IMR-90 (cell line): ENCODE data around the gene SLC41A1. TPM values are rescaled to one million over a fixed set of nuclear protein-coding genes. Genes with fewer than 3 reads are reported as not detected.

ENCODE experiments used
- ATAC-seq: fragments of 200-7000 bp; cut with Tn5 transposase; 2 replicates; pipeline ENCODE4 v1.9.1; 2020; ENCODE audit warnings: low read depth, mild to moderate bottlenecking, moderate library complexity
- BruUV-seq: library from RNA; stranded (reverse); fragments of 400-500 nt; replicated peaks from 2 replicates; lab custom pipeline; 2021; lab: Mats Ljungman, UMichigan
- CTCF ChIA-PET: fragments of 300-600 bp; formaldehyde crosslinking; extraction: SDS; loops from one replicate; lab custom pipeline; 2021; ENCODE audit warnings: antibody characterized with exemption; lab: Yijun Ruan, JAX
- POLR2A ChIA-PET: fragments of 300-600 bp; sonication (Branson Sonifier 250); formaldehyde crosslinking; loops from one replicate; lab custom pipeline; 2022; ENCODE audit warnings: antibody characterized with exemption; ENCODE audit not compliant: unreplicated experiment; lab: Charles Lee
- DNase-seq: peaks from one replicate; pipeline ENCODE4 v3.0.0; 2013
- H2AFZ ChIP-seq: replicated peaks from 2 replicates; pipeline ENCODE3; 2013; ENCODE audit warnings: low read length, mild to moderate bottlenecking; ENCODE audit not compliant: poor library complexity
- H2AK5ac ChIP-seq: 2 replicates; pipeline ENCODE4 v1.6.1; 2013; ENCODE audit warnings: low read depth, low read length, inconsistent platforms
- H2AK9ac ChIP-seq: replicated peaks from 2 replicates; pipeline ENCODE3; 2013; ENCODE audit warnings: mild to moderate bottlenecking, low read depth, low read length, moderate library complexity; ENCODE audit not compliant: poor library complexity
- H2BK120ac ChIP-seq: 2 replicates; pipeline ENCODE4 v1.6.1; 2013; ENCODE audit warnings: low read depth, low read length, inconsistent platforms
- H2BK15ac ChIP-seq: 3 replicates; pipeline ENCODE4 v1.6.1; 2013; ENCODE audit warnings: low read depth, low read length, inconsistent platforms
- H2BK20ac ChIP-seq: 2 replicates; pipeline ENCODE4 v1.6.1; 2013; ENCODE audit warnings: low read depth, mild to moderate bottlenecking, inconsistent platforms, low read length, moderate library complexity
- H2BK5ac ChIP-seq: 2 replicates; pipeline ENCODE4 v1.6.1; 2013; ENCODE audit warnings: mild to moderate bottlenecking, low read depth, low read length, inconsistent platforms; ENCODE audit not compliant: poor library complexity, severe bottlenecking
- H3K14ac ChIP-seq: replicated peaks from 2 replicates; pipeline ENCODE4 v1.6.1; 2013; ENCODE audit warnings: low read depth, low read length, inconsistent platforms
- H3K18ac ChIP-seq: 2 replicates; pipeline ENCODE4 v1.6.1; 2013; ENCODE audit warnings: low read depth, low read length, control low read depth
- H3K23ac ChIP-seq: 2 replicates; pipeline ENCODE4 v1.6.1; 2013; ENCODE audit warnings: low read depth, low read length, inconsistent platforms
- H3K27ac ChIP-seq: 2 replicates; pipeline ENCODE4 v1.5.1; 2013; ENCODE audit warnings: mild to moderate bottlenecking, control low read depth, low read length; ENCODE audit not compliant: insufficient read depth
- H3K27me3 ChIP-seq: 2 replicates; pipeline ENCODE4 v1.6.1; 2013; ENCODE audit warnings: low read length; ENCODE audit not compliant: control insufficient read depth, insufficient read depth
- H3K36me3 ChIP-seq: 2 replicates; pipeline ENCODE4 v1.6.1; 2013; ENCODE audit warnings: low read length, mixed read lengths; ENCODE audit not compliant: control insufficient read depth, insufficient read depth
- H3K4ac ChIP-seq: 2 replicates; pipeline ENCODE4 v1.6.1; 2013; ENCODE audit warnings: low read depth, low read length, inconsistent platforms
- H3K4me1 ChIP-seq: 2 replicates; pipeline ENCODE4 v1.6.1; 2013; ENCODE audit warnings: low read length, mixed read lengths; ENCODE audit not compliant: control insufficient read depth, insufficient read depth
- H3K4me2 ChIP-seq: 2 replicates; pipeline ENCODE4 v1.6.1; 2013; ENCODE audit warnings: low read depth, mild to moderate bottlenecking, control low read depth, low read length, moderate library complexity
- H3K4me3 ChIP-seq: 2 replicates; pipeline ENCODE4 v1.5.1; 2013; ENCODE audit warnings: low read depth, mild to moderate bottlenecking, control low read depth, low read length, moderate library complexity; ENCODE audit not compliant: insufficient read depth
- H3K56ac ChIP-seq: 2 replicates; pipeline ENCODE4 v1.6.1; 2013; ENCODE audit warnings: low read length, inconsistent platforms; ENCODE audit not compliant: insufficient read depth; ENCODE audit errors: extremely low read depth
- H3K79me1 ChIP-seq, 2 experiments: 2 replicates each; pipeline ENCODE4 v1.6.1; 2013; ENCODE audit warnings: low read length in 2 of 2, inconsistent platforms in 1 of 2, low read depth in 1 of 2
- H3K9ac ChIP-seq: 2 replicates; pipeline ENCODE4 v1.6.1; 2013; ENCODE audit warnings: low read depth, low read length, control low read depth
- H3K9me1 ChIP-seq: 2 replicates; pipeline ENCODE4 v1.6.1; 2013; ENCODE audit warnings: low read length, inconsistent platforms; ENCODE audit not compliant: insufficient read depth
- H3K9me3 ChIP-seq: 2 replicates; pipeline ENCODE4 v1.6.1; 2013; ENCODE audit warnings: low read length; ENCODE audit not compliant: control insufficient read depth, insufficient read depth
- H4K20me1 ChIP-seq: 2 replicates; pipeline ENCODE4 v1.6.1; 2013; ENCODE audit warnings: low read length, inconsistent platforms; ENCODE audit not compliant: insufficient read depth
- H4K5ac ChIP-seq: 2 replicates; pipeline ENCODE4 v1.6.1; 2013; ENCODE audit warnings: mild to moderate bottlenecking, low read depth, low read length, control low read depth
- H4K8ac ChIP-seq, 2 experiments: 2 replicates each; pipeline ENCODE4 v1.6.1; 2013; ENCODE audit warnings: low read depth in 2 of 2, low read length in 2 of 2, control low read depth in 1 of 2, inconsistent platforms in 1 of 2
- H4K91ac ChIP-seq: 2 replicates; pipeline ENCODE4 v1.6.1; 2013; ENCODE audit warnings: low read depth, low read length, inconsistent platforms; ENCODE audit not compliant: insufficient read depth
- BHLHE40 ChIP-seq: fragments of 150-350 bp; IDR thresholded peaks from 2 replicates; pipeline ENCODE4 v1.6.1; 2016; ENCODE audit warnings: mild to moderate bottlenecking, low read depth, low read length
- CEBPB ChIP-seq: IDR thresholded peaks from 2 replicates; pipeline ENCODE4 v1.6.1; 2012; ENCODE audit warnings: low read depth, low read length, improper control_type of control experiment
- CHD1 ChIP-seq: IDR thresholded peaks from 2 replicates; pipeline ENCODE4 v1.6.1; 2012; ENCODE audit warnings: low read depth, low read length, improper control_type of control experiment
- MAFK ChIP-seq: IDR thresholded peaks from 2 replicates; pipeline ENCODE4 v1.6.1; 2012; ENCODE audit warnings: low read depth, low read length, improper control_type of control experiment
- MXI1 ChIP-seq: IDR thresholded peaks from 2 replicates; pipeline ENCODE4 v1.6.1; 2012; ENCODE audit warnings: low read depth, mild to moderate bottlenecking, low read length, moderate library complexity, borderline replicate concordance
- NFE2L2 ChIP-seq: fragments of 150-350 bp; IDR thresholded peaks from 2 replicates; pipeline ENCODE4 v1.6.1; 2016; ENCODE audit warnings: low read depth, mild to moderate bottlenecking, low read length
- POLR2A ChIP-seq: IDR thresholded peaks from 2 replicates; pipeline ENCODE4 v1.6.1; 2012; ENCODE audit warnings: mild to moderate bottlenecking, low read depth, low read length
- RFX5 ChIP-seq: IDR thresholded peaks from 2 replicates; pipeline ENCODE4 v1.8.0; 2012; ENCODE audit warnings: low read depth, mild to moderate bottlenecking, low read length, moderate library complexity
- WGBS, 2 experiments: methylation state at CpG; one replicate each; pipeline versions ENCODE4 v1.1.5 to v1.1.7; 2013; ENCODE audit warnings: missing lambda C conversion rate in 2 of 2; ENCODE audit not compliant: insufficient read length in 1 of 2; ENCODE audit errors: extremely low coverage in 2 of 2; 5-methylcytosine and 5-hydroxymethylcytosine counted together
- dilution Hi-C: fragments of 300-500 bp; cut with HindIII; formaldehyde crosslinking; loops from one replicate; pipeline ENCODE4 v1.14.3; 2018; ENCODE audit warnings: low sequenced_read_pairs; ENCODE audit not compliant: unreplicated experiment
- in situ Hi-C: fragments of 300-500 bp; cut with MboI; formaldehyde crosslinking; loops from 3 replicates; pipeline ENCODE4 v1.14.3; 2019; ENCODE audit warnings: low sequenced_read_pairs, inconsistent platforms, mixed read lengths
- intact Hi-C: fragments of 100-400 bp; cut with micrococcal nuclease; formaldehyde crosslinking; loops from 2 replicates; pipeline ENCODE4 v1.10.0; 2022
- polyA plus RNA-seq, 3 experiments: library from polyadenylated mRNA; depleted of rRNA; stranded (reverse); fragments of >200 nt; gene quantifications; 2 replicates each; pipeline ENCODE4 v1.2.3, GENCODE V29; 2012; ENCODE audit warnings: low replicate concordance in 1 of 3
- total RNA-seq: library from RNA; depleted of rRNA; stranded (reverse); fragments of >200 nt; gene quantifications from 2 replicates; pipeline ENCODE4 v1.2.3, GENCODE V29; 2012
- TF ChIP-seq, protein P1 (sequence below): fragments of 150-350 bp; IDR thresholded peaks from 2 replicates; pipeline ENCODE4 v1.6.1; 2017; ENCODE audit warnings: mild to moderate bottlenecking, antibody characterized with exemption, low read length, low read depth
- TF ChIP-seq, protein P2 (sequence below): conservative IDR thresholded peaks from 2 replicates; pipeline ENCODE4 v1.5.1; 2012; ENCODE audit warnings: mild to moderate bottlenecking, low read depth, low read length, improper control_type of control experiment
- TF ChIP-seq, protein P3 (sequence below): fragments of 150-350 bp; IDR thresholded peaks from 2 replicates; pipeline ENCODE4 v1.6.1; 2016; ENCODE audit warnings: low read depth, mild to moderate bottlenecking, low read length, moderate library complexity, borderline replicate concordance

Gene SLC41A1
- total and polyA plus RNA-seq, 2 of the 4 experiments (the other 2 are of a cell fraction) = 6.3 to 26.3 TPM

DNA sequence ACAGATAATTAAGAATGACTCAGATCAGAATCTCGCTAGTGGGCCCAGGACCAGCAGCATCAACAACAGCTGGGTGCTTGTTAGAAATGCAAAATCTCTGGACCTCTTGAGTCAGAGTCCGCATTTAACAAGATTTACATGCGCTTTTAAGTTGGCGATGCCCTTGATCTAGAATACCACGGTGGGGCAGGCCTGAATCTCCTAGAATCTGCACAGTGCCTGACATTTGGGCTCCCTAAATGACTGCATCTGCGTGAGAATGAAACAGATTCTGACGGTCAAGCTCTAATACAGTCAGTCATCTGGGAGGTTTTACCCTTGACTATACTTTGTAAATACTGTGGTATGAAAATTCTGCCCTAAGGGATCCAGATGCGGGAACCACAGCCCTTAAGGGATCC lies 20.5 kb downstream of the SLC41A1 start:
- dilution Hi-C loops (no loop called here), in situ Hi-C loops (loop anchor here (5.0 to 10.0 kb wide), 3 partner anchors 120 to 312 kb away; no protein-coding TSS in a partner anchor), intact Hi-C loops (no loop called here)
- H2AK9ac ChIP-seq = no peak overlapping the region
- no peak overlapping the region for H3K9ac ChIP-seq
- no peak overlapping the region for H4K8ac ChIP-seq
- H4K20me1 ChIP-seq = no peaks in the 10 kb centered on the region
- no peak overlapping the region for H2BK5ac ChIP-seq
- peaks cover 40% of the 10 kb centered on the region for H3K36me3 ChIP-seq
- 86% methylated on average over 5 of the region's 8 CpGs; no CpG with 5 or more reads in 1 of the 2 experiments for WGBS, 2 experiments
- H4K5ac ChIP-seq = no peak overlapping the region
- no peak overlapping the region for H3K4me3 ChIP-seq
- no peak overlapping the region for H2BK120ac ChIP-seq
- H2AFZ ChIP-seq = no peak overlapping the region
- no peak overlapping the region for H3K4ac ChIP-seq
- DNase-seq (no peak), ATAC-seq (no peak)
- CTCF ChIA-PET = interaction anchor here (0.6 to 4.5 kb wide), 11 partner anchors 8 to 193 kb away, joined by 3 to 50 read pairs (median 5); no protein-coding TSS in a partner anchor
- no peak overlapping the region for H3K4me2 ChIP-seq
- no peaks in the 10 kb centered on the region for H3K27me3 ChIP-seq
- TF ChIP-seq NFE2L2 (no peak), MAFK (no peak), BHLHE40 (no peak), RFX5 (no peak), CHD1 (no peak), CEBPB (no peak), MXI1 (no peak), POLR2A (no peak)
- TF ChIP-seq, protein P1, sequence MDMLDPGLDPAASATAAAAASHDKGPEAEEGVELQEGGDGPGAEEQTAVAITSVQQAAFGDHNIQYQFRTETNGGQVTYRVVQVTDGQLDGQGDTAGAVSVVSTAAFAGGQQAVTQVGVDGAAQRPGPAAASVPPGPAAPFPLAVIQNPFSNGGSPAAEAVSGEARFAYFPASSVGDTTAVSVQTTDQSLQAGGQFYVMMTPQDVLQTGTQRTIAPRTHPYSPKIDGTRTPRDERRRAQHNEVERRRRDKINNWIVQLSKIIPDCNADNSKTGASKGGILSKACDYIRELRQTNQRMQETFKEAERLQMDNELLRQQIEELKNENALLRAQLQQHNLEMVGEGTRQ = no peak
- TF ChIP-seq, protein P2, sequence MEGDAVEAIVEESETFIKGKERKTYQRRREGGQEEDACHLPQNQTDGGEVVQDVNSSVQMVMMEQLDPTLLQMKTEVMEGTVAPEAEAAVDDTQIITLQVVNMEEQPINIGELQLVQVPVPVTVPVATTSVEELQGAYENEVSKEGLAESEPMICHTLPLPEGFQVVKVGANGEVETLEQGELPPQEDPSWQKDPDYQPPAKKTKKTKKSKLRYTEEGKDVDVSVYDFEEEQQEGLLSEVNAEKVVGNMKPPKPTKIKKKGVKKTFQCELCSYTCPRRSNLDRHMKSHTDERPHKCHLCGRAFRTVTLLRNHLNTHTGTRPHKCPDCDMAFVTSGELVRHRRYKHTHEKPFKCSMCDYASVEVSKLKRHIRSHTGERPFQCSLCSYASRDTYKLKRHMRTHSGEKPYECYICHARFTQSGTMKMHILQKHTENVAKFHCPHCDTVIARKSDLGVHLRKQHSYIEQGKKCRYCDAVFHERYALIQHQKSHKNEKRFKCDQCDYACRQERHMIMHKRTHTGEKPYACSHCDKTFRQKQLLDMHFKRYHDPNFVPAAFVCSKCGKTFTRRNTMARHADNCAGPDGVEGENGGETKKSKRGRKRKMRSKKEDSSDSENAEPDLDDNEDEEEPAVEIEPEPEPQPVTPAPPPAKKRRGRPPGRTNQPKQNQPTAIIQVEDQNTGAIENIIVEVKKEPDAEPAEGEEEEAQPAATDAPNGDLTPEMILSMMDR = no peak
- TF ChIP-seq, protein P3, sequence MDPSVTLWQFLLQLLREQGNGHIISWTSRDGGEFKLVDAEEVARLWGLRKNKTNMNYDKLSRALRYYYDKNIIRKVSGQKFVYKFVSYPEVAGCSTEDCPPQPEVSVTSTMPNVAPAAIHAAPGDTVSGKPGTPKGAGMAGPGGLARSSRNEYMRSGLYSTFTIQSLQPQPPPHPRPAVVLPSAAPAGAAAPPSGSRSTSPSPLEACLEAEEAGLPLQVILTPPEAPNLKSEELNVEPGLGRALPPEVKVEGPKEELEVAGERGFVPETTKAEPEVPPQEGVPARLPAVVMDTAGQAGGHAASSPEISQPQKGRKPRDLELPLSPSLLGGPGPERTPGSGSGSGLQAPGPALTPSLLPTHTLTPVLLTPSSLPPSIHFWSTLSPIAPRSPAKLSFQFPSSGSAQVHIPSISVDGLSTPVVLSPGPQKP = no peak
- no peaks in the 10 kb centered on the region for H3K79me1 ChIP-seq
- no peak overlapping the region for H3K23ac ChIP-seq
- no peaks in the 10 kb centered on the region for H3K4me1 ChIP-seq
- no TSS peak for BruUV-seq
- H3K14ac ChIP-seq = no peak overlapping the region
- no peaks in the 10 kb centered on the region for H3K9me1 ChIP-seq
- no peak overlapping the region for H2BK15ac ChIP-seq
- no peak overlapping the region for H3K18ac ChIP-seq
- POLR2A ChIA-PET = no interaction called here
- no peak overlapping the region for H3K27ac ChIP-seq
- H4K91ac ChIP-seq = no peak overlapping the region
- no peak overlapping the region for H3K56ac ChIP-seq
- no peak overlapping the region for H2BK20ac ChIP-seq
- H3K9me3 ChIP-seq = no peaks in the 10 kb centered on the region
- H2AK5ac ChIP-seq = no peak overlapping the region
